Fibroblast of mammary gland (primary cell): ENCODE results near the gene ULBP2.
"Not testable (repeated sequence)": the region's sequence is repeated elsewhere in the genome, so short reads cannot be mapped to it uniquely, and the experiment has no call there.

Experiments used
- DNase-seq: peaks from one replicate; pipeline ENCODE4 v3.0.0-alpha.2; 2010; ENCODE audit warnings: low read depth
- H3K4me3 ChIP-seq: 2 replicates; pipeline ENCODE4 v1.5.1; 2011; ENCODE audit warnings: low read depth, mild to moderate bottlenecking, low read length, moderate library complexity; ENCODE audit not compliant: control insufficient read depth
- TF ChIP-seq, protein P1 (sequence below): conservative IDR thresholded peaks from 2 replicates; pipeline ENCODE4 v1.5.1; 2011; ENCODE audit warnings: low read depth, low read length, inconsistent platforms; ENCODE audit not compliant: control insufficient read depth, insufficient read depth

Gene ULBP2

DNA sequence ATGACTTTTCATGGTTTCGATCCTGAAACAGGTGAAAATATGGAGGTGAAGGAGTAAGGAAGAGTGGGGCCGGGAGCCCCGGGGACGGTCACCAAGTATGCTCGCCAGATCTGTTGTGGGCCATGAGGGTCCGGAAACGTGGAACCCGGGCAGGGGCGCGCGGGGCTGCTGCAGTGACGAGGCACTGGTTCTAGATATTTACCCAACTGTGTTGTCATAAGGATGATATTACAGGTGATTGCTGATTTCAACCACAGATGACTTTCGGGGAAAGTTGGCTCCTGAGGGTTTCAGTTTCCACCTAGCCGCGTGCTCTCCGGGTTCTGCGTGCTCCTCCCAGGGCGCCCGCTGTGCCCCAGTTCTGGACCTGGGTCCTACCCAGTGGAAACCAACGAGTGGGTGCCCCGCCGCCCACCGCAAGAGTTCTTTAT, 31.1 kb upstream of the ULBP2 start:
- TF ChIP-seq, protein P1, sequence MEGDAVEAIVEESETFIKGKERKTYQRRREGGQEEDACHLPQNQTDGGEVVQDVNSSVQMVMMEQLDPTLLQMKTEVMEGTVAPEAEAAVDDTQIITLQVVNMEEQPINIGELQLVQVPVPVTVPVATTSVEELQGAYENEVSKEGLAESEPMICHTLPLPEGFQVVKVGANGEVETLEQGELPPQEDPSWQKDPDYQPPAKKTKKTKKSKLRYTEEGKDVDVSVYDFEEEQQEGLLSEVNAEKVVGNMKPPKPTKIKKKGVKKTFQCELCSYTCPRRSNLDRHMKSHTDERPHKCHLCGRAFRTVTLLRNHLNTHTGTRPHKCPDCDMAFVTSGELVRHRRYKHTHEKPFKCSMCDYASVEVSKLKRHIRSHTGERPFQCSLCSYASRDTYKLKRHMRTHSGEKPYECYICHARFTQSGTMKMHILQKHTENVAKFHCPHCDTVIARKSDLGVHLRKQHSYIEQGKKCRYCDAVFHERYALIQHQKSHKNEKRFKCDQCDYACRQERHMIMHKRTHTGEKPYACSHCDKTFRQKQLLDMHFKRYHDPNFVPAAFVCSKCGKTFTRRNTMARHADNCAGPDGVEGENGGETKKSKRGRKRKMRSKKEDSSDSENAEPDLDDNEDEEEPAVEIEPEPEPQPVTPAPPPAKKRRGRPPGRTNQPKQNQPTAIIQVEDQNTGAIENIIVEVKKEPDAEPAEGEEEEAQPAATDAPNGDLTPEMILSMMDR, result no peak
- H3K4me3 ChIP-seq, result no peak overlapping the region
- no peak for DNase-seq

DNA sequence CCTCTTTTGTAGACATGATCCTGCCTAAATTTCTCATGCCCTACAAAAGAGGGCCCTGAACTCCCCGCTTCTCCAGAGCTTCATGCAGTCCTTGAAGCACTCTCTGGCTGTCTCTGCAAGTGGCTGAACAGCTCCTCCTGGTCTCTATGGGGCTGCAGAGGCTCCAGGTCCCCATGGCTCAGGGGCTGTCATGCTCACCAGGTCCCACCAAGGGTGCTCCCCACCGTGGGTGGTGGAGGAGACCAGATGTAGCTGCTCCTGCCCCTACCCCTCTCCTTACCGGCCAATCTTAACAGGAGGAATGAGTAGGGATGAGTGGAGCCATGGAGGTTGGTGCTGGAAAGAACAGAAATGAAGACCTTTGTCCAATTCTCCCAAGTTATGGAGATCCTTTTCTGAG, 29.1 kb upstream of the ULBP2 start:
- not testable (repeated sequence) for DNase-seq, H3K4me3 ChIP-seq

DNA sequence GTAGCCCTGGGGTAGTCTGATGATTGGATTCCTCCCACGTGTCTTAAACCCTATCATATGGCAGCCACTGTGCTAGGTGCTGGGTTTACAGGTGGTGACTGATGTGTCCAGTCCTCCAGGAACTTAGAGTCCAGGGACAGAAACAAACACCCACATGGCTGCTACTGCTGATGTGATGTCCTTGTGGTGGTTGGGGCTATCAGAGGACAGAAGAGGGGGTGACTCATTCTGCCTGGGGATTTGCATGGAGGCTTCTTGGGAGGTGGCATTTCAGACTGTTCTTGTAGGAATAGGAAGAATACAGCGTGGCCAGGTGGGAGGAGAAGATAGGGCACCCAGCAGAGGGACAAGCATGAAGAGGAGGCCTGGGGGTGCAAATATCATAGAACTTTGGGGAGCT, 28.7 kb upstream of the ULBP2 start:
- H3K4me3 ChIP-seq, result no peak overlapping the region
- TF ChIP-seq, protein P1, result no peak
- DNase-seq, result no peak

DNA sequence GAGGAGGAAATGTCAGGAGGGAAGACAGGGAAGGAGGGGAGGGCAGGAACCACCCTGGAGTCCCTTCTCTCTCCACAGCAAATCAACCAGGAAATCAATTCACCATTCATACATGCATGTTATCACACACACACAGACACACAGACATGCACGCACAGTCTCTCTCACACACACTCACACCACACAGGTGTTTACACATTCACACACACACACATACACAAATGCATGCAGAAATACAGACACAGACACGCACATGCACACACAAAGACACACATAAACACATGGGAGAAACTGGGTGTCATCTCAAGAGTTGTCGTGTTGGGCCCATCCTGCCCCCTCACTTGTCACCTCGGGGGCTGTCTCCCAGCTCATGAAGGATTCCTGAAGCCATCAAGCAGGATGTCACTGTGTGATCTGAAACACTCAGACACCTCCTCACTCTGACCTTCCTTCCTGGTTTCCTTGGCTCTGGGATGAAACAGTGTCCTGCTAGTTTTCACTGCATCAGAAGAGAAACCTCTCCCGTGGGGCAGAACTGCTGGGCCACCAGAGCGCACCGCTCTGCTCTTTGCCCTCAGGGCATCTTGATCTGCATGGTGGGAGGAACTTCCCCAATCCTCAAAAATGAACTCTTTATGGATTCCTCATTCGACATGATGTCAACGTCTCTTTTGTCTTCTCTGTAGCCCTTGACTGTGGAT, 28.1 kb upstream of the ULBP2 start:
- no peak overlapping the region for H3K4me3 ChIP-seq
- TF ChIP-seq, protein P1, result no peak
- no peak for DNase-seq

DNA sequence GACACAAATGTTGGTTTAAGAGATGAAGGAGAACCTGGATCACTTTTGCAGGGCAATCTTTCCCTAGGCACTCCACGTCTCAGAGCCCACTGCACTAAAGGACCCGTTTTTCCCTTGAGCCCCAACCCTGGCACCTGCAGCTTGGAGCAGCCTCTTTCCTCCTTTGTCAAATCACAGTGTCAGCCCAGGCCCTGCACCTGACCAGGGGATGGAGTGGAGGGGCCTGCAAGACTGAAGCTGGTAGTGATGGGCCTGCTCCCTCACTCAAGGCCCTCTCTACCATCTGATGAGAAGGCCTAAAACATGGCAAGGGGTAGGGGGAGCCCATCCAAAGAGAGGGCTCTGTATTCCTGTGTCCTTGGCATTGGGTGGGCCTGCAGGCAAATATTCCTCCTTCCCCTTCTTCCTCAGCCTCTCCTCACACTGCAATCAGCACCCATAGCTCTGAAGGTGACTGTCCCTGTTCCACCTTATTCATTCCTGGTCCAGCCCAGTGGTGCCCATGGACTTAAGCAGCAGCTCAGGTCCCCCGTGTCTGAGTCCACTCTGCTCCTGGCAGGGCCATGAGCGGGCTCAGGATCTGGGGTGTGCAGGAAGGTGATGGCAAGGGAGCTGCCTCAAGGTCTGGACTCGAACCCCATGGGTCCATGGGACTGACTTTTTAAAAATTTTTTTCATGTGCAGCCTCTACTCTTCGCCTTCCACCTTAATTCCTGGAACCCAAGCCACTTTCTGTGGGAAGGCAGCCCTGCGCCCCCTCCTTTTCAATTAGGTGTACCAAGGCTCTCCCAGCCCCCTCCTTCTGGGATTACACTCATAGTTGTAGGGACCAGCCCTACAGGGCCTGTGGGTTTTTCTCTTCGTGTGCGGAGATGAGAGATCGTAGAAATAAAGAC, 25.6 kb upstream of the ULBP2 start:
- H3K4me3 ChIP-seq, result no peak overlapping the region
- DNase-seq, result no peak
- TF ChIP-seq, protein P1, result no peak

DNA sequence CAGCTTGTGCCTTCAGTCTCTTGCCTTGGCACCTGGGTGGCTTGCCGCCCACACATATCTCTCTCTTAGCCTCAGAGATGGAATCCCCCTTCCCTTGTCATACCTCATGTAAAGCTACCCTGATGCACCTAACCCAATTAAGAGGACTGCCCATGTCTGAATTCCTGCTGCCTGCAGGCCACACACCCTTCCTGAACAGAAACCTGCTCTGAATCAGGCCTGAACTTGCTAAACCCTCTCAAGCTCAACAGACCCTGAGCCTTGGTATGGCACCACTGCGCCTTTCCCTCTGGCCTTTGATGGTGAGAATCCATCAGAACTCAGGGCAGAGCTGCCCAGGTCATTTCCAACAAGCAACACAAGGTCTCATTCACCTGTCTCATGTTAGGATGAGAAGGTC, 24.1 kb upstream of the ULBP2 start:
- H3K4me3 ChIP-seq, result no peak overlapping the region
- no peak for DNase-seq
- TF ChIP-seq, protein P1, result no peak
